Ishikawa (cell line): ENCODE measurements around the gene CCR5.

Experiments
- CEBPB ChIP-seq: IDR thresholded peaks from 2 replicates; pipeline ENCODE4 v1.6.1; 2012
- CREB1 ChIP-seq: IDR thresholded peaks from 2 replicates; pipeline ENCODE4 v1.6.1; 2012; ENCODE audit warnings: low read depth
- EGR1 ChIP-seq: IDR thresholded peaks from 2 replicates; pipeline ENCODE4 v1.6.1; 2012
- EP300 ChIP-seq: IDR thresholded peaks from 2 replicates; pipeline ENCODE4 v1.6.1; 2012; ENCODE audit warnings: borderline replicate concordance
- FOXM1 ChIP-seq: IDR thresholded peaks from 2 replicates; pipeline ENCODE4 v1.6.1; 2012; ENCODE audit warnings: low read depth, borderline replicate concordance
- NFIC ChIP-seq: IDR thresholded peaks from 2 replicates; pipeline ENCODE4 v1.6.1; 2012
- RAD21 ChIP-seq: IDR thresholded peaks from 2 replicates; pipeline ENCODE4 v1.6.1; 2012; ENCODE audit warnings: low read depth
- TAF1 ChIP-seq: IDR thresholded peaks from 2 replicates; pipeline ENCODE4 v1.6.1; 2012; ENCODE audit warnings: low read depth, mild to moderate bottlenecking
- TCF12 ChIP-seq: IDR thresholded peaks from 2 replicates; pipeline ENCODE4 v1.6.1; 2012; ENCODE audit warnings: low read depth
- TEAD4 ChIP-seq: IDR thresholded peaks from 2 replicates; pipeline ENCODE4 v1.6.1; 2012
- YY1 ChIP-seq: IDR thresholded peaks from 2 replicates; pipeline ENCODE4 v1.6.1; 2012; ENCODE audit warnings: low read depth
- ZBTB7A ChIP-seq: IDR thresholded peaks from 2 replicates; pipeline ENCODE4 v1.6.1; 2012; ENCODE audit warnings: low read depth
- TF ChIP-seq, protein P1 (sequence below): IDR thresholded peaks from 2 replicates; pipeline ENCODE4 v1.6.1; 2012
- TF ChIP-seq, protein P2 (sequence below): IDR thresholded peaks from 2 replicates; pipeline ENCODE4 v1.6.1; 2012
- TF ChIP-seq, protein P3 (sequence below): IDR thresholded peaks from 2 replicates; pipeline ENCODE4 v1.6.1; 2012; ENCODE audit warnings: low read depth, mild to moderate bottlenecking

The CCR5 gene

DNA sequence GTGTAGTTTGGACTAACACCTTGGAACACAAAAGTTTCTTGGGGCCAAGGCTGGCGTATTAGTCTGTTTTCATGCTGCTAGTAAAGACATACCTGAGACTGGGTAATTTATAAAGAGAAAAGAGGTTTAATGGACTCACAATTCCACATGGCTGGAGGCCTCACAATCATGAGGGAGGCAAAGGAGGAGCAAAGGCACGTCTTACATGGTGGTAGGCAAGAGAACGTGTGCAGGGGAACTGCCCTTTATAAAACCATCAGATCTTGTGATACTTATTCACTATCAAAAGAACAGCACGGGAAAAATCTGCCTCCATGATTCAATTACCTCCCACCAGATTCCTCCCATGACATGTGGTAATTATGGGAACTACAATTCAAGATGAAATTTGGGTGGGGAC is 26.3 kb upstream of the CCR5 start:
- TF ChIP-seq YY1 (no peak), TAF1 (no peak), TCF12 (no peak), RAD21 (no peak), EP300 (no peak), NFIC (no peak), CREB1 (no peak), FOXM1 (no peak), EGR1 (no peak), TEAD4 (no peak), CEBPB (no peak), ZBTB7A (no peak)
- TF ChIP-seq, protein P1, sequence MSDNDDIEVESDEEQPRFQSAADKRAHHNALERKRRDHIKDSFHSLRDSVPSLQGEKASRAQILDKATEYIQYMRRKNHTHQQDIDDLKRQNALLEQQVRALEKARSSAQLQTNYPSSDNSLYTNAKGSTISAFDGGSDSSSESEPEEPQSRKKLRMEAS, result no peak
- TF ChIP-seq, protein P2, sequence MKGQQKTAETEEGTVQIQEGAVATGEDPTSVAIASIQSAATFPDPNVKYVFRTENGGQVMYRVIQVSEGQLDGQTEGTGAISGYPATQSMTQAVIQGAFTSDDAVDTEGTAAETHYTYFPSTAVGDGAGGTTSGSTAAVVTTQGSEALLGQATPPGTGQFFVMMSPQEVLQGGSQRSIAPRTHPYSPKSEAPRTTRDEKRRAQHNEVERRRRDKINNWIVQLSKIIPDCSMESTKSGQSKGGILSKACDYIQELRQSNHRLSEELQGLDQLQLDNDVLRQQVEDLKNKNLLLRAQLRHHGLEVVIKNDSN, result no peak
- TF ChIP-seq, protein P3, sequence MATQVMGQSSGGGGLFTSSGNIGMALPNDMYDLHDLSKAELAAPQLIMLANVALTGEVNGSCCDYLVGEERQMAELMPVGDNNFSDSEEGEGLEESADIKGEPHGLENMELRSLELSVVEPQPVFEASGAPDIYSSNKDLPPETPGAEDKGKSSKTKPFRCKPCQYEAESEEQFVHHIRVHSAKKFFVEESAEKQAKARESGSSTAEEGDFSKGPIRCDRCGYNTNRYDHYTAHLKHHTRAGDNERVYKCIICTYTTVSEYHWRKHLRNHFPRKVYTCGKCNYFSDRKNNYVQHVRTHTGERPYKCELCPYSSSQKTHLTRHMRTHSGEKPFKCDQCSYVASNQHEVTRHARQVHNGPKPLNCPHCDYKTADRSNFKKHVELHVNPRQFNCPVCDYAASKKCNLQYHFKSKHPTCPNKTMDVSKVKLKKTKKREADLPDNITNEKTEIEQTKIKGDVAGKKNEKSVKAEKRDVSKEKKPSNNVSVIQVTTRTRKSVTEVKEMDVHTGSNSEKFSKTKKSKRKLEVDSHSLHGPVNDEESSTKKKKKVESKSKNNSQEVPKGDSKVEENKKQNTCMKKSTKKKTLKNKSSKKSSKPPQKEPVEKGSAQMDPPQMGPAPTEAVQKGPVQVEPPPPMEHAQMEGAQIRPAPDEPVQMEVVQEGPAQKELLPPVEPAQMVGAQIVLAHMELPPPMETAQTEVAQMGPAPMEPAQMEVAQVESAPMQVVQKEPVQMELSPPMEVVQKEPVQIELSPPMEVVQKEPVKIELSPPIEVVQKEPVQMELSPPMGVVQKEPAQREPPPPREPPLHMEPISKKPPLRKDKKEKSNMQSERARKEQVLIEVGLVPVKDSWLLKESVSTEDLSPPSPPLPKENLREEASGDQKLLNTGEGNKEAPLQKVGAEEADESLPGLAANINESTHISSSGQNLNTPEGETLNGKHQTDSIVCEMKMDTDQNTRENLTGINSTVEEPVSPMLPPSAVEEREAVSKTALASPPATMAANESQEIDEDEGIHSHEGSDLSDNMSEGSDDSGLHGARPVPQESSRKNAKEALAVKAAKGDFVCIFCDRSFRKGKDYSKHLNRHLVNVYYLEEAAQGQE, result no peak

DNA sequence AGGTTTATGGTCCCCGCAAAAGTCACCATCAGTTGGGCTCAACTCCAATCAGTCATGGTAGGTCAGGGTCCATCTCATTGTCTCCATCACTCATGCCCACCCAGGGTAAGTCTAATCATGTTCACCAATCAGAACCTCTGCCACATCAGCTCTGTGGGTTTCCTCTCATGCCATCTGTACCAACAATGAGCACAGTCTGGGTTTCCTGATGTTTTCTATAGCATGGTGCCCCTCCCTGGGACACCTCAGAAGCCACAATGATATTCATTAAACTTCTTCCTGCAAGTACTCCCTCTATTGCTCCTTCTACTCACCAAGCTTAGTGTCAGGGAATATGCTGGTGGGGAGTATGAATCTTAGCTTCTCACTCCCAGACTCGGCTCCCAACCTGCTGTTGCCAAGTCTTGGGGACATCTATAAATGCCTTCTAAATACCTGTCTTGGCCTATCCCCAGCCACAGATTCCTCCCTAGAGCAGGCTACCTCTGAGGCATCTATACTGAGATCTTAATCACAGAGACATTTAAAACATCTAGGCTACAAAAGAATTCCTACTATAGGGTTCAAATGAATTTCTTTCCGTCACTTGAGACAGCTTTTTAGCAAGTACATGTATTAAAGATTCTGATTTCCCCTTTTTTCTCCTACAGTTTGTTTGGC is 21.8 kb upstream of the CCR5 start:
- no peak for TF ChIP-seq TAF1

DNA sequence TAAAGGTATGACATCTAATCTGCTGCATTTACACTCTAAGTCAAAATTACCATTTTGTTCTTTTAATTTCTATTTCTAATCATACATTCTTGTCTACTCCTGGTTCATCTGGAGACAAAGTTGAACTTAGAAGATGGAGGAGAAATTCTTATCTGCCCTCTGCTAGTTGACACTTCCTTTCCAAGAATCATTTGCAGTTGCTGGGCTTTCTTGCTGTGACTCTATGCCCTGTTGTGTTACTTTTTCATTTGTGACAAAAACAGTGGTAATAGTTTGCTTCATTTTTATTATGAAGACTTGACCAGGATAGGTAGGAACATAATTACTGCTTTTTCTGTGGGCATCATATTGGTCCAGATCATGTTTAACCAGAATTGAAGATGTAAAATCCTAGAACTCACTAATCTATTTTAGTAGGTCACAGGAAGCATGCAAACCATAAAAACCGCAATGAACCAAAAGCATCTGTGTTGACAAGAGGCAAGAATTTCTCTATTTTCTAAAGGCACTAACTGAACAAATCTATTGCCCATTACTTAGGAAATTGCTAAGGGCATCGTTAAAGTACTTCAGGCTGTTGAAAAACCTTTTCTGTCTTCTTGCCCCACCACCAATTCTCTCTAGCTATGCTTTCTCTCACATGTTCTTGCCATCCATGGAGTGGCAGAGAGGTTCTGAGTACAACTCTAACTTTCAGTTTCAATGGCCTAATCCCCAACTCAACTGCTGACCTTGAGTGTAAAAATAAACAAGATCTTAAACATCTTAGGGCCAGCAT is 21.1 kb upstream of the CCR5 start:
- TF ChIP-seq CEBPB (no peak), NFIC (no peak), EP300 (no peak)
- TF ChIP-seq, protein P2, result no peak
- TF ChIP-seq, protein P1, result no peak

DNA sequence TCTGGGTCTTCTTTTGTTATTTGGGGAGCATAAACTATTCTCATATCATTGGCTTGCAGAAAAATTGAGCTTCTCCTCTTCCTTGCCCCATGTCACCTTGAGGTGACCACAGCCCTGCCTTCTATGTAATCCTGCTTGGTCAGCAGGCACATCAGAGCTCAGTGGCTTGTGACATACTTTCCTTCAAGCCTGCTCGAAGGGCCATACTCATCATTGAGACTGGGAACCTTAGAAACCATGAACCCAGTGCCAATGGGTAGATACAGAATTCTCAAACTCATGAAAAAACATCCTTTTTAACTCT is 20.5 kb upstream of the CCR5 start:
- no peak for TF ChIP-seq YY1

DNA sequence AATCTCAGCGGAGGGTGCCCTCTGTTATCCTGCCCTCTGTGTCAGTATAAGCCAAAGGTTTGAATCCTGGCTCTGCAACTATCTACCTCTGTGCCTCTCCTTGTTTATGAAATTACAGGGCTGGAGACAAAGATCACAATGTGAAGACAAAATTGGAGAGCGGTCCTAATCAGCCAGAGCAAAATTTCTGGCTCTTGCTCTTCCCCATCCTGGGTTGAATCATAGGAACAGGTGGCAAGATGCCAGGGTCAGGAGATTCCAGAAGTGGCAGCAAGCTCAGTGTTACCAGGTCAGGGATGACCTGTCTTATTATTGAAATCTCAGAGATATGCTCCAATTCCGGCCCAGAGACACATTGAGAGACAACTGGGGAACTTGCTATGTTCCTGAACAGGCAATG is 19.1 kb upstream of the CCR5 start:
- TF ChIP-seq FOXM1 (no peak), RAD21 (no peak), TEAD4 (no peak), CEBPB (no peak), EGR1 (no peak), NFIC (no peak), ZBTB7A (no peak), EP300 (no peak), TAF1 (no peak)
- TF ChIP-seq, protein P3, result no peak
- TF ChIP-seq, protein P2, result no peak

DNA sequence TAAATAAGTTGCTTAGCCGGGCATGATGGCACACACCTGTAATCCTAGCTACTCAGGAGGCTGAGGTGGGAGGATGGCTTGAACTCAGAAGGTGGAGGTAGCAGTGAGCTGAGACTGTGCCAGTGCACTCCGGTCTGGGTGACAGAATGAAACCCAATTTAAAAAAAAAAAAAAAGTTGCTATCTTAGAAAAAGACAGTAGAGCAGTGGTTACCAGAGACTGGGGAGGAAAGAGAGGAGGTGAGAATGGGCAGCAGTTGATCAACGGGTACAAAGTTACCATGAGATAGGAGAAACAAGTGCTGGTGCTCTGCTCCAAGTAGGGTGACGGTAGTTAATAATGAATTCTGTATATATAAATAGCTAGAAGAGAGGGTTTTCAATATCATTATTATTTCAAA is 17.7 kb upstream of the CCR5 start:
- TF ChIP-seq NFIC (no peak), TCF12 (no peak), ZBTB7A (no peak), RAD21 (no peak), FOXM1 (no peak), CREB1 (no peak), EP300 (no peak), YY1 (no peak), TEAD4 (no peak), CEBPB (no peak), TAF1 (no peak)
- TF ChIP-seq, protein P2, result no peak
- TF ChIP-seq, protein P1, result no peak
- TF ChIP-seq, protein P3, result no peak
